ENCODE measurements around the gene HNRNPUL1.

The HNRNPUL1 gene

DNA sequence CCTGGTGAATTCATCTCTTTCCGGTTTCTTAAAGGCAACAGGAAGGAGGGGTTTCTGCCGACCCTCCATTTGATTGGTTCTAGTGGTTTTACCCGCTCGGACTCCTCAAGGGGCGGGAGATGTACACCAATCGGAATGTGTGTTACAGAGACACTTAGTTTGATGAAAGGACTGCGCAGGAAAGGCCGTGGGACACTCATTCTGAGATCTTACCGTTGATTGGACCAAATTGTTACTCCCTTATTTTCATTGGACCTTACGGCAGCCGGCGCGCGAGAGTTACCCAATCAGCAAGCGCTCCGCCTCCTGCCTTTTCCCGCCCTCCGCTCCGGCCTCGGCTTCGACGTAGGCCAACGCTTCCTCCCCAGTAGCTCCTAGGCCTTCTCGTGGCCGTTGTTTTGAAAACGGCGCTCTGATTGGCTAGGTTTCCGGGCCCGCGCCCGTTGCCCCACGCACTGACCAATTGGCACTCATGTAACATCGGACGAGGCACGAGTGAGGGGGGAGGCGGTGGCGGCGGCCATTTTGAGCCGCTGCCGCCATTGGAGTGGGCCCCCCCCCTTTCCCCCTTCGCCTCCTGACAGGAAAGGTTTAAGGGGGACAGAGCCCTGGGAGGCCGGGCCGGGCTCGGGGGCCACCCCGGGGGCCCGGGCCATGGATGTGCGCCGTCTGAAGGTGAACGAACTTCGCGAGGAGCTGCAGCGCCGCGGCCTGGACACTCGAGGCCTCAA lies at the start of gene HNRNPUL1:
HNRNPUL1 (plus strand) TSS at position 523 of the 731 bp plus-strand sequence; CDS start at position 655, 132 bp downstream.
- H3K9me3 Mint-ChIP-seq = no peaks in the 10 kb centered on the region
- peak within 1 kb of the TSS; percentile 100 for H3K4me3 Mint-ChIP-seq
- TF ChIP-seq CTCF (IDR thresholded peaks at IDR 0.05) = no peak
- peak within 1 kb of the TSS; percentile 100 for H3K27ac Mint-ChIP-seq
- peak; percentile 99 for DNase-seq
- H3K36me3 Mint-ChIP-seq (ENCODE audit: low read depth) = peaks cover 31% of the 10 kb centered on the region
- H3K27me3 Mint-ChIP-seq (ENCODE audit: low read depth, poor library complexity) = peaks cover 6% of the 10 kb centered on the region
- H3K4me1 Mint-ChIP-seq = peaks cover 35% of the 10 kb centered on the region

- Mint-ChIP-seq H3K4me1 (peaks cover 56% of the 10 kb centered on the region), H3K4me3 (peak overlapping the region; percentile 46), H3K27me3 (ENCODE audit: low read depth, poor library complexity) (peaks cover 18% of the 10 kb centered on the region), H3K36me3 (ENCODE audit: low read depth) (peaks cover 14% of the 10 kb centered on the region), H3K27ac (no peak overlapping the region), H3K9me3 (no peaks in the 10 kb centered on the region)
- no peak for DNase-seq
- no peak for TF ChIP-seq CTCF (IDR thresholded peaks at IDR 0.05)
These were observed 46.4 kb upstream of the HNRNPUL1 start for GRCh38 chr19:41217741-41218140.

DNA sequence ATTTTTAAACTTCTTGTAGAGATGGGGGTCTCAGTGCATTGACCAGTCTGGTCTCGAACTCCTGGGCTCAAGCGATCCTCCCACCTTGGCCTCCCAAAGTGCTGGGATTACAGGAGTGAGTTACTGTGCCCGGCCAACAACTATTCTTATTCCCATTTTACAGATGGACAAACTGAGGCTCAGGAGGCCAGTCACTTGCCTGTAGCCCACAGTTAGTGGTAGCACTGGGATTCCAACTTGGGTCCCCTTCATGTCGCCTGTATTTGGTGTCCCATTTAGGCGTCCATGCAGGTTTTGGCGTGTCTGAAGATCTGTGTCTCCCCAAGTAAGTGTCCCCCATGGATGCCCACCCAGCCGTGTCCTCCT lies 45.9 kb upstream of the HNRNPUL1 start:
- TF ChIP-seq CTCF (IDR thresholded peaks at IDR 0.05) = no peak
- no peaks in the 10 kb centered on the region for H3K9me3 Mint-ChIP-seq
- peak overlapping the region; percentile 98 for H3K4me3 Mint-ChIP-seq
- DNase-seq = no peak
- H3K27ac Mint-ChIP-seq = peak overlapping the region; percentile 96
- peaks cover 14% of the 10 kb centered on the region for H3K36me3 Mint-ChIP-seq (ENCODE audit: low read depth)
- H3K27me3 Mint-ChIP-seq (ENCODE audit: low read depth, poor library complexity) = peaks cover 18% of the 10 kb centered on the region
- peaks cover 61% of the 10 kb centered on the region for H3K4me1 Mint-ChIP-seq

- H3K27ac Mint-ChIP-seq = peak within 1 kb of the TSS; percentile 96
- peak within 1 kb of the TSS; percentile 98 for H3K4me3 Mint-ChIP-seq
These were observed 45.3 kb upstream of the HNRNPUL1 start, which contains the start of gene AXL for GRCh38 chr19:41218615-41219507. AXL (plus strand) TSS chr19:41219223; CDS start chr19:41219393, 170 bp downstream.

GRCh38 chr19:41219924-41220567 lies 44.1 kb upstream of the HNRNPUL1 start:
- Mint-ChIP-seq H3K4me1 (peaks cover 77% of the 10 kb centered on the region), H3K4me3 (peak overlapping the region; percentile 98), H3K27ac (no peak overlapping the region)

More at GRCh38 chr19:41218615-41219507, 45.3 kb upstream of the HNRNPUL1 start, which contains the start of gene AXL:
- H3K36me3 Mint-ChIP-seq (ENCODE audit: low read depth) = peaks cover 14% of the 10 kb centered on the region
- peaks cover 67% of the 10 kb centered on the region for H3K4me1 Mint-ChIP-seq
- H3K27me3 Mint-ChIP-seq (ENCODE audit: low read depth, poor library complexity) = peaks cover 18% of the 10 kb centered on the region
- no peaks in the 10 kb centered on the region for H3K9me3 Mint-ChIP-seq
- no peak for TF ChIP-seq CTCF (IDR thresholded peaks at IDR 0.05)
- DNase-seq = peak; percentile 71

More at GRCh38 chr19:41219924-41220567, 44.1 kb upstream of the HNRNPUL1 start:
- DNase-seq = peak; percentile 32
- TF ChIP-seq CTCF (IDR thresholded peaks at IDR 0.05) = no peak
- Mint-ChIP-seq H3K9me3 (no peaks in the 10 kb centered on the region), H3K27me3 (ENCODE audit: low read depth, poor library complexity) (peaks cover 15% of the 10 kb centered on the region), H3K36me3 (ENCODE audit: low read depth) (peaks cover 14% of the 10 kb centered on the region)

All from nephron progenitor cell (in vitro differentiated cells).